GM10266 (cell line): ENCODE measurements around the gene FAM117B.

Source experiments
- DNase-seq: peaks from one replicate; pipeline ENCODE4 v3.0.0; 2012; ENCODE audit errors: extremely low spot score
- TF ChIP-seq, protein P1 (sequence below): IDR thresholded peaks from 2 replicates; pipeline ENCODE4 v1.5.1; 2012; ENCODE audit warnings: mild to moderate bottlenecking, low read depth; ENCODE audit not compliant: control insufficient read depth, insufficient read depth; ENCODE audit errors: missing control alignments

The FAM117B gene

DNA sequence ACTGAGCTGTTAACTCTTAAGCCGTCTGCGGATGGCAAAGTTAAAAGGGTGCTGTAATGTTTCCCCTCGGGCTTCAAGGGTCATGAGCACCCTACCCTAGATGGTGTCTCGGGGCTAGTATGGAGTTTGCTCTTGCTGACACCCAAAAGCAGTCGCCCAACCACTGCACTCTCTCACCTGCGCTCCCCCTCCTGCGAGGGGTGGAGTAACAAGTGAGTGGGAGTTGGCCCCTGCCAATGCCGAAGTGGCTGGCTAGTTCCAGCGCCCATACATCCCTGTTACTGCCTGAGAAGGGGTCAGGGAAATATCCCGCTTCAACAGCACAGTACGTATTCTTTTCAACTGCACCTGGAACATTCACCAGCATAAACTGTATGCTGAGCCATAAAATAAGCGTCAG lies 47.5 kb downstream of the FAM117B start:
- TF ChIP-seq, protein P1, sequence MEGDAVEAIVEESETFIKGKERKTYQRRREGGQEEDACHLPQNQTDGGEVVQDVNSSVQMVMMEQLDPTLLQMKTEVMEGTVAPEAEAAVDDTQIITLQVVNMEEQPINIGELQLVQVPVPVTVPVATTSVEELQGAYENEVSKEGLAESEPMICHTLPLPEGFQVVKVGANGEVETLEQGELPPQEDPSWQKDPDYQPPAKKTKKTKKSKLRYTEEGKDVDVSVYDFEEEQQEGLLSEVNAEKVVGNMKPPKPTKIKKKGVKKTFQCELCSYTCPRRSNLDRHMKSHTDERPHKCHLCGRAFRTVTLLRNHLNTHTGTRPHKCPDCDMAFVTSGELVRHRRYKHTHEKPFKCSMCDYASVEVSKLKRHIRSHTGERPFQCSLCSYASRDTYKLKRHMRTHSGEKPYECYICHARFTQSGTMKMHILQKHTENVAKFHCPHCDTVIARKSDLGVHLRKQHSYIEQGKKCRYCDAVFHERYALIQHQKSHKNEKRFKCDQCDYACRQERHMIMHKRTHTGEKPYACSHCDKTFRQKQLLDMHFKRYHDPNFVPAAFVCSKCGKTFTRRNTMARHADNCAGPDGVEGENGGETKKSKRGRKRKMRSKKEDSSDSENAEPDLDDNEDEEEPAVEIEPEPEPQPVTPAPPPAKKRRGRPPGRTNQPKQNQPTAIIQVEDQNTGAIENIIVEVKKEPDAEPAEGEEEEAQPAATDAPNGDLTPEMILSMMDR = no peak
- no peak for DNase-seq

DNA sequence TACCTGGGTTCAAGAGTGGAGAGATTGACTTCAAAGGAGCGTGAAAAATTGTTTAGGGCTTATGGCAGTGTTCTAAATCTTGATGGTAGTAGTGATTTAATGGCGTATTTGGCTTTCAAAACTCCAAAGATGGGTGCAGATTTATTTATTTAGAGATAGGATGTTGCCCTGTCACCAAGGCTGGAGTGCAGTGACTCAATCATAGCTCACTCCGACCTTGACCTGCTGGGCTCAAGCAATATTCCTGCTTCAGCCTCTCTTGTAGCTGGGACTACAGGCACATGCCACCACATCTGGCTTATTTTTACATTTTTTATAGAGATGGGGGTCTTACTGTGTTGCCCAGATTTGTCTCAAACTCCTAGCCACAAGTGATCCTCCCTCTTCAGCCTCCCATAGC lies 52.5 kb downstream of the FAM117B start:
- TF ChIP-seq, protein P1 = no peak

DNA sequence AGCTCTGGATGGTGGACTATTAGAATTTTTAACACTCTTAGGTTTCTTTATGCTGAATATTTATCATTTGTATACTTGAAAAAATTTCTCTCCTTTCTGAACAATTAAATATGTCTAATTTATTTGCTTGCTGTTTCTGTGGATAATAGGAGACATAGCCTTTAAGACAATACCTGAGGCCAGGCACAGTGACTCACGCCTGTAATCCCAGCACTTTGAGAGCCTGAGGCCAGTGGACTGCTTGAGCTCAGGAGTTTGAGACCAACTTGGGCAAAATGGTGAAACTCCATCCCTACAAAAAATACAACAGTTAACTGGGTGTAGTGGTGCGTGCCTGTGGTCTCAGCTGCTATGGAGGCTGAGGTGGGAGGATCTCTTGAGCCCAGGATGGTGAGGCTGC lies 54.7 kb downstream of the FAM117B start:
- TF ChIP-seq, protein P1 = no peak
- no peak for DNase-seq

More for the DNA sequence above, 52.5 kb downstream of the FAM117B start:
- no peak for DNase-seq

DNA sequence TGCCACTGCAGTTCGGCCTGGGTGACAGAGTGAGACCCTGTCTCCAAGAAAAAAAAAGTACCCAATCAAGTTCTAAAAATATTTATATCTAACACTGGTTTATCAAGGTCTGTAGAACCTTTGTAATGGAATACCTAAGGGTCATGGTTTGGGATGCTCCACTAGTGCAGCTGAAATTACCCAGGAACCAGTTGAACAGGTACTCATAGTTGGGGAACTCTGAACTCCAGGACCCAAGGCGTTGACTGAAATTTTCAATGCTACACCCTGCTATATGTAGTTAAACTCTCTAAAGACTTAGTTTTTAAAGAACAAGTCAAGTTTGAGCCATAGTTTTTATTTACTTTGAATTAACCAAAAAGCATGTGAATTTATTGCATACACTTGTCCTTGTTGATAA lies 55.1 kb downstream of the FAM117B start:
- TF ChIP-seq, protein P1 = no peak
- DNase-seq = no peak

DNA sequence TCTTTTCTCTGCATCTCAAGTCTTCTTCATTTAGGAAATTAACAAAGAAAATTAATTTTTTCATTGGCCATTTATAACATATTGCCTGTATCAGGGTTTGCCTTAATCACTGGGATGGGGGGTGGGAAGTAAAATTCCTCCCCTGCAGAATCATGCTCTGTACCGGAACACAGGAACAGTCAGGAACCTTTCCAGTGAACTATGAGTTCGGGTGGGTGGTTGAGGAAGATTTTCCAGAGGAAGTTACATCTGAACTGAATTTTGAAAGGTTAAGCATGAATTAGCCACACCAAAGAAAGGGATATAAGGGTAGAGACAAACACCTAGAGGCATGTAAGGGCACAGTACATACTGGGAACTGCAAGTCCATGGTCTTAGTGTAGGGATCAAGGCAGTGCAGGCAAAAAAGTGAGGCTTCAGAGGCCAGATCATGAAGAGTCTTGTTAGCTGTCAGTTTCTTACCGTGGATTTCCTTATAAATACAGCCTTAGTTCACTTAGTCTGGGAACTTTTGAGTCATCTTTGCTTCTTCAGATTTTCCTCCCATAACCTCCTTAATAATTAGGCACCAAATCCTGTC lies 55.6 kb downstream of the FAM117B start:
- DNase-seq = no peak
- TF ChIP-seq, protein P1 = no peak

DNA sequence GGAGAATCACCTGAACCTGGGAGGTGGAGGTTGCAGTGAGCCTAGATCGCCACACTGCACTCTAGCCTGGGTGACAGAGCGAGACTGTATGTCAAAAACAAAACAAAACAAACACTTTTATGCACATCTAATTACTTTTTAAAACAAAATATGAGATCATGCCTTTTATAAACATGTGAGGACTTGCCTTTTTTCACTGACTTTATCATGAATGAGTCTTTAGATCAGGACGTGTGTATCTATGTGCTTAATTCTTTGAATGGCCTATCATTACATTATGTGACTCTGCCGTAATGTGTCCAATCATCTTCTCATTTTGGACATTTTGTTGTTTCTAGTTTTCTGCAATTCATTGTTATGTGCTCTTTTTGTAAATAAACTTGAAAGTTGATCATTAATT lies 58.7 kb downstream of the FAM117B start:
- DNase-seq = no peak
- TF ChIP-seq, protein P1 = no peak

DNA sequence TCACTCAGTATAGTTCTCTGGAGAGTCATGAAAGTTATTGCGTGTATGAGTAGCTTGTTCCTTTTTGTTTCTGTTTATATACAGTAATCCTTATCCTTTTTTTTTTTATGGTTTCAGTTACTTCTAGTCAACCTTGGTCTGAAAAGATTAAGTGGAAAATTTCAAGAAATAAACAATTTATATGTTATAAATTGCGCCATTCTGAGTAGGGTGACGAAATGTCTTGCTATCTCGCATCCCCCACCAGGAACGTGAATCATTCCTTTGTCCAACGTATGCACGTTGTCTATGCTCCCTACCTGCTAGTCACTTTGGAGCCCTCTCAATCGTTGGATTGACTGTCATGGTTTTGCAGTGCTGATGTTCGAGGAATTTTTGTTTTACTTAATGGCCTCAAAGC lies 60.4 kb downstream of the FAM117B start:
- DNase-seq = no peak
- TF ChIP-seq, protein P1 = no peak
